ENCODE measurements around the gene ZYG11B.
A peak's percentile ranks its signal among the peaks of the same experiment; 100 is the strongest.
"Not testable (repeated sequence)": the region's sequence is repeated elsewhere in the genome, so short reads cannot be mapped to it uniquely, and the experiment has no call there.

Gene ZYG11B

GRCh38 chr1:52852854-52853253 is 126.6 kb downstream of the ZYG11B start:
- no peak for DNase-seq (ENCODE audit: low read depth)

- DNase-seq (ENCODE audit: low read depth): no peak
Measured at GRCh38 chr1:52855584-52855983, 129.3 kb downstream of the ZYG11B start.

GRCh38 chr1:52856026-52856425 is 129.8 kb downstream of the ZYG11B start:
- no peak for DNase-seq (ENCODE audit: low read depth)

- DNase-seq (ENCODE audit: low read depth): peak; percentile 47
Measured at GRCh38 chr1:52857443-52857842, 131.2 kb downstream of the ZYG11B start.

- no peak for DNase-seq (ENCODE audit: low read depth)
Measured at GRCh38 chr1:52862666-52863458, 136.6 kb downstream of the ZYG11B start.

GRCh38 chr1:52867087-52867863 is 141.0 kb downstream of the ZYG11B start:
- DNase-seq (ENCODE audit: low read depth): no peak

- DNase-seq (ENCODE audit: low read depth): not testable (repeated sequence)
Measured at GRCh38 chr1:52869727-52870126, 143.5 kb downstream of the ZYG11B start.

GRCh38 chr1:52876843-52877242 is 150.6 kb downstream of the ZYG11B start:
- no peak for DNase-seq (ENCODE audit: low read depth)
